Subcutaneous adipose tissue (tissue), 4 donors: ENCODE results near the gene LTBP1. TPM values are rescaled to one million over a fixed set of nuclear protein-coding genes. Genes with fewer than 3 reads are reported as not detected.

ENCODE experiments used
- CTCF ChIP-seq: fragments of 450-650 bp; IDR thresholded peaks from one replicate; pipeline ENCODE4 v1.5.1; 2016; ENCODE audit warnings: low read depth, mild to moderate bottlenecking, control low read depth, antibody characterized with exemption, moderate library complexity
- total RNA-seq, 4 donors: library from RNA; depleted of rRNA; stranded (reverse); fragments of >200 nt; gene quantifications; one replicate each; pipeline ENCODE4 v1.1.0, GENCODE V29; 2016

The LTBP1 gene
- 10 to 100 TPM; 11.0 to 15.5 (median 12.7) TPM for total RNA-seq

GRCh38 chr2:32946314-32947075, at the start of gene LTBP1:
Gene LTBP1 (plus strand): TSS chr2:32946953. CDS start chr2:32947325, 372 bp downstream.
- TF ChIP-seq CTCF, result no peak

- no peak for TF ChIP-seq CTCF
These were observed 46.3 kb upstream of the LTBP1 start for GRCh38 chr2:32900246-32900973.

- no peak for TF ChIP-seq CTCF
These were observed 45.4 kb upstream of the LTBP1 start for GRCh38 chr2:32901313-32901712.

- no peak for TF ChIP-seq CTCF
These were observed 44.6 kb upstream of the LTBP1 start for GRCh38 chr2:32902174-32902573.

GRCh38 chr2:32902986-32903385, 43.8 kb upstream of the LTBP1 start:
- TF ChIP-seq CTCF, result no peak

GRCh38 chr2:32904074-32904473, 42.7 kb upstream of the LTBP1 start:
- no peak for TF ChIP-seq CTCF

- TF ChIP-seq CTCF, result no peak
These were observed 42.0 kb upstream of the LTBP1 start for GRCh38 chr2:32904751-32905150.
